Panc1 (cell line): ENCODE results near the gene MMP28. TPM values are rescaled to one million over a fixed set of nuclear protein-coding genes. Genes with fewer than 3 reads are reported as not detected.

Experiments
- ATAC-seq: fragments of 200-7000 bp; cut with Tn5 transposase; 2 replicates; pipeline ENCODE4 v1.9.1; 2020; ENCODE audit warnings: mild to moderate bottlenecking, moderate library complexity
- BruUV-seq: library from RNA; stranded (reverse); fragments of 400-500 nt; replicated peaks from 2 replicates; lab custom pipeline; 2021; lab: Mats Ljungman, UMichigan
- CTCF ChIA-PET: fragments of 300-600 bp; sonication (Branson Sonifier 250); formaldehyde crosslinking; loops from one replicate; lab custom pipeline; 2022; ENCODE audit warnings: antibody characterized with exemption; lab: Charles Lee
- POLR2A ChIA-PET: fragments of 300-600 bp; sonication (Branson Sonifier 250); formaldehyde crosslinking; loops from one replicate; lab custom pipeline; 2022; ENCODE audit warnings: antibody characterized with exemption; lab: Charles Lee
- DNase-seq: peaks from one replicate; pipeline ENCODE4 v3.0.0-alpha.2; 2010; ENCODE audit warnings: low read depth, low spot score
- H3K27ac ChIP-seq: 2 replicates; pipeline ENCODE4 v1.5.1; 2011; ENCODE audit warnings: mild to moderate bottlenecking, low read length, inconsistent platforms
- H3K27me3 ChIP-seq: fragments of 200-500 bp; sonication (Bioruptor generic); 2 replicates; pipeline ENCODE4 v1.6.0; 2014; ENCODE audit warnings: low read length, inconsistent platforms; ENCODE audit not compliant: control insufficient read depth, insufficient read depth
- H3K36me3 ChIP-seq: fragments of 200-500 bp; sonication (Bioruptor generic); 2 replicates; pipeline ENCODE4 v1.5.1; 2014; ENCODE audit warnings: inconsistent platforms, mild to moderate bottlenecking, low read length, moderate library complexity; ENCODE audit not compliant: control insufficient read depth, insufficient read depth
- H3K4me1 ChIP-seq: 2 replicates; pipeline ENCODE4 v1.5.1; 2011; ENCODE audit warnings: inconsistent platforms, mild to moderate bottlenecking, low read length, moderate library complexity; ENCODE audit not compliant: control insufficient read depth, insufficient read depth
- H3K4me3 ChIP-seq, 2 experiments: 2 replicates each; pipeline ENCODE4 v1.5.1; 2011 to 2012; ENCODE audit warnings: low read depth in 2 of 2, low read length in 2 of 2, mild to moderate bottlenecking in 2 of 2, inconsistent platforms in 1 of 2, moderate library complexity in 1 of 2
- H3K9me3 ChIP-seq: fragments of 200-500 bp; sonication (Bioruptor generic); 2 replicates; pipeline ENCODE4 v1.5.1; 2014; ENCODE audit warnings: low read depth, mild to moderate bottlenecking, inconsistent platforms, low read length, moderate library complexity; ENCODE audit not compliant: control insufficient read depth, insufficient read depth
- CTCF ChIP-seq: fragments of 450-650 bp; IDR thresholded peaks from 2 replicates; pipeline ENCODE4 v1.5.1; 2017; ENCODE audit warnings: mild to moderate bottlenecking
- POLR2AphosphoS5 ChIP-seq: IDR thresholded peaks from 2 replicates; pipeline ENCODE4 v1.6.1; 2012; ENCODE audit warnings: mild to moderate bottlenecking, low read depth, low read length, moderate library complexity
- REST ChIP-seq, 2 experiments: IDR thresholded peaks; 2 replicates each; pipeline ENCODE4 v1.6.1; 2011 to 2012; ENCODE audit warnings: low read depth in 2 of 2, control low read depth in 1 of 2, low read length in 1 of 2, mild to moderate bottlenecking in 1 of 2, moderate library complexity in 1 of 2; ENCODE audit not compliant: insufficient read depth in 1 of 2
- SIN3A ChIP-seq: IDR thresholded peaks from 2 replicates; pipeline ENCODE4 v1.6.1; 2012; ENCODE audit warnings: low read depth, mild to moderate bottlenecking, low read length, moderate library complexity, borderline replicate concordance; ENCODE audit not compliant: insufficient read depth
- TCF7L2 ChIP-seq: IDR thresholded peaks from 2 replicates; pipeline ENCODE4 v1.6.1; 2011; ENCODE audit warnings: mild to moderate bottlenecking, low read depth, low read length, inconsistent platforms
- in situ Hi-C: cut with HindIII; loops from 2 replicates; pipeline ENCODE4 v1.10.0; 2016; ENCODE audit warnings: low sequenced_read_pairs, low pct_unique_long_range_greater_than_20kb
- intact Hi-C: fragments of 100-400 bp; cut with micrococcal nuclease; formaldehyde crosslinking; loops from one replicate; pipeline ENCODE4 v1.10.0; 2022; ENCODE audit not compliant: unreplicated experiment
- total RNA-seq: library from RNA; stranded (reverse); gene quantifications from one replicate; pipeline ENCODE4 v1.2.1, GENCODE V29; 2021; ENCODE audit not compliant: unreplicated experiment

The MMP28 gene
- total RNA-seq, 1 experiment from 2014 or later, result 1.6 TPM

DNA sequence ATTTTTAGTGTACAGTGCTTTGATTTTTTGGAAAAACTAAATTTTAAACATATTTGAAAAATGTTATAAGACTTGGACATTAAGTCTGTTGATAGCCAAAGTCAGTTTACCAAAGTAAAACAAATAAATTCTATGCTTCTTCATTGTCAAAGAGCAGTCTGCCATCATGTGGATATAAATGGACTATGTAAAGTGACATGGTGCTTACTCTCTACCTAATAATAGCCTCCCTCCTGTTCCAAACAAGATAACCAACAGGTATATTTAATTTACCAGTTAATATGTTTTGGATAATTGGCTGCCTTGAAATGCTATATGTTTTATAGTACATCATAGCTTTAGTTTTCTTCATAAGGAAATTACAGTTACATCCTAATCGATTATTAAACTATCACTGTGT lies 29.8 kb upstream of the MMP28 start:
- peaks cover 54% of the 10 kb centered on the region for H3K36me3 ChIP-seq
- TF ChIP-seq CTCF, result no peak
- TF ChIP-seq REST (IDR thresholded peaks at IDR 0.05; ENCODE audit: insufficient read depth in 1 of 2, low read depth in 2 of 2, low read length in 1 of 2), result no peak
- TF ChIP-seq POLR2AphosphoS5, result no peak
- no peak for TF ChIP-seq SIN3A
- TF ChIP-seq TCF7L2, result no peak
- no peaks in the 10 kb centered on the region for H3K27me3 ChIP-seq
- no peaks in the 10 kb centered on the region for H3K9me3 ChIP-seq
- ChIA-PET CTCF (no interaction called here), POLR2A (no interaction called here)
- no peak for DNase-seq
- in situ Hi-C loops (no loop called here), intact Hi-C loops (no loop called here)
- H3K4me3 ChIP-seq, result no peak overlapping the region
- no peak overlapping the region for H3K27ac ChIP-seq
- no TSS peak for BruUV-seq
- H3K4me1 ChIP-seq, result no peaks in the 10 kb centered on the region
- no peak for ATAC-seq

DNA sequence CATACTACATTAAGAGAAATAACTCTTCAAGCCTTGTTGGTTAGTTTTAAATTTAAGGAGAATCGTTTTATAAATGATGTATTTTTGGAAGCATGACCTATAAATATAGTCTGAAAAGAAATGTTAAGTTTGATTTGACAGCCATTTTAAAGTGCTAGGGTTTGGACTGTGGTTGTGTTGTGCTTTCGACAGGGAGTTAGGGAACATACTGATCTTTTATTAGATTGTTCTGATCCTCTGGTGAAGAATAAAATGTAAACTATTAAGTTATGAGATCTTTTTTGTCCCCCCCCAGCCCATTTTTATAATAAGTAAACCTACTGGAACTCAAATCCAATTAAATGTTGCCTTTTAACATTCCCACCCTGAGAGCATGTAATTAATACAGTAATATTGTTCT lies 25.9 kb upstream of the MMP28 start:
- intact Hi-C loops, result no loop called here
- BruUV-seq, result no TSS peak
- in situ Hi-C loops, result no loop called here
- ChIA-PET CTCF (no interaction called here), POLR2A (no interaction called here)
- Histone ChIP-seq H3K36me3 (peaks cover 56% of the 10 kb centered on the region), H3K4me1 (no peaks in the 10 kb centered on the region), H3K4me3 (no peak overlapping the region), H3K9me3 (no peaks in the 10 kb centered on the region), H3K27ac (no peak overlapping the region), H3K27me3 (no peaks in the 10 kb centered on the region)
- no peak for ATAC-seq
- TF ChIP-seq CTCF (no peak), TCF7L2 (no peak), POLR2AphosphoS5 (no peak), SIN3A (no peak), REST (IDR thresholded peaks at IDR 0.05; ENCODE audit: insufficient read depth in 1 of 2, low read depth in 2 of 2, low read length in 1 of 2) (no peak)
- no peak for DNase-seq
